KMS-11 (cell line): ENCODE data around the gene POU6F1.
"Not testable (repeated sequence)": the region's sequence is repeated elsewhere in the genome, so short reads cannot be mapped to it uniquely, and the experiment has no call there.

ENCODE experiments used
- H2AFZ ChIP-seq: fragments of 200-600 bp; sonication (generic); 2 replicates; pipeline ENCODE4 v1.6.1; 2016; ENCODE audit warnings: antibody characterized with exemption, mixed run types, low read depth
- H3K27ac ChIP-seq: fragments of 200-600 bp; sonication (generic); 2 replicates; pipeline ENCODE4 v1.6.1; 2016; ENCODE audit warnings: mild to moderate bottlenecking, mixed run types
- H3K27me3 ChIP-seq: fragments of 200-600 bp; sonication (generic); 2 replicates; pipeline ENCODE4 v1.6.1; 2017; ENCODE audit warnings: mild to moderate bottlenecking, low read depth, mixed run types, moderate library complexity; ENCODE audit not compliant: insufficient read depth
- H3K36me3 ChIP-seq: fragments of 200-600 bp; sonication (generic); 2 replicates; pipeline ENCODE4 v1.6.1; 2017; ENCODE audit warnings: mild to moderate bottlenecking, mixed run types; ENCODE audit not compliant: insufficient read depth
- H3K4me1 ChIP-seq: fragments of 200-600 bp; sonication (generic); 2 replicates; pipeline ENCODE4 v1.6.1; 2016; ENCODE audit warnings: mild to moderate bottlenecking, low read depth, mixed run types; ENCODE audit not compliant: poor library complexity, severe bottlenecking
- H3K4me2 ChIP-seq: fragments of 200-600 bp; sonication (generic); 2 replicates; pipeline ENCODE4 v1.7.0; 2016; ENCODE audit warnings: mild to moderate bottlenecking, mixed run types
- H3K4me3 ChIP-seq: fragments of 200-600 bp; sonication (generic); IDR thresholded peaks from 2 replicates; pipeline ENCODE4 v1.6.1; 2017; ENCODE audit warnings: low read depth, low read length, mixed read lengths; ENCODE audit not compliant: insufficient read depth
- H3K79me2 ChIP-seq: fragments of 200-600 bp; sonication (generic); 2 replicates; pipeline ENCODE4 v1.6.1; 2016; ENCODE audit warnings: low read depth, mixed run types; ENCODE audit not compliant: insufficient read depth
- H3K9ac ChIP-seq: fragments of 200-600 bp; sonication (generic); 2 replicates; pipeline ENCODE4 v1.6.1; 2016; ENCODE audit warnings: mild to moderate bottlenecking, mixed run types
- H4K20me1 ChIP-seq: fragments of 200-600 bp; sonication (generic); 2 replicates; pipeline ENCODE4 v1.6.1; 2016; ENCODE audit warnings: mild to moderate bottlenecking, mixed run types; ENCODE audit not compliant: insufficient read depth
- CTCF ChIP-seq: fragments of 200-600 bp; sonication (generic); conservative IDR thresholded peaks from 2 replicates; pipeline ENCODE4 v1.6.1; 2017; ENCODE audit warnings: low read depth, mild to moderate bottlenecking, antibody characterized with exemption, low read length, moderate library complexity, mixed read lengths

POU6F1 gene

GRCh38 chr12:51225771-51226170 is 7.9 kb upstream of the POU6F1 start:
- H3K4me3 ChIP-seq = no peak overlapping the region
- H3K79me2 ChIP-seq = no peaks in the 10 kb centered on the region
- H3K4me2 ChIP-seq = no peak overlapping the region

GRCh38 chr12:51225234-51225633 is 7.4 kb upstream of the POU6F1 start:
- H3K27ac ChIP-seq = no peak overlapping the region
- H2AFZ ChIP-seq = no peak overlapping the region
- H3K4me3 ChIP-seq = no peak overlapping the region
- no peaks in the 10 kb centered on the region for H3K79me2 ChIP-seq
- no peaks in the 10 kb centered on the region for H3K4me1 ChIP-seq
- H3K4me2 ChIP-seq = no peak overlapping the region
- no peak for TF ChIP-seq CTCF
- no peak overlapping the region for H3K9ac ChIP-seq
- H3K27me3 ChIP-seq = no peaks in the 10 kb centered on the region
- H3K36me3 ChIP-seq = no peaks in the 10 kb centered on the region
- no peaks in the 10 kb centered on the region for H4K20me1 ChIP-seq

More at GRCh38 chr12:51225771-51226170, 7.9 kb upstream of the POU6F1 start:
- no peaks in the 10 kb centered on the region for H4K20me1 ChIP-seq
- H3K4me1 ChIP-seq = no peaks in the 10 kb centered on the region
- TF ChIP-seq CTCF = no peak
- no peaks in the 10 kb centered on the region for H3K27me3 ChIP-seq
- no peaks in the 10 kb centered on the region for H3K36me3 ChIP-seq
- no peak overlapping the region for H3K9ac ChIP-seq
- H2AFZ ChIP-seq = no peak overlapping the region
- no peak overlapping the region for H3K27ac ChIP-seq

- H3K9ac ChIP-seq = no peak overlapping the region
- no peak overlapping the region for H3K27ac ChIP-seq
- H4K20me1 ChIP-seq = no peaks in the 10 kb centered on the region
- no peak for TF ChIP-seq CTCF
- no peaks in the 10 kb centered on the region for H3K79me2 ChIP-seq
- H3K4me3 ChIP-seq = no peak overlapping the region
- no peaks in the 10 kb centered on the region for H3K36me3 ChIP-seq
- H3K27me3 ChIP-seq = no peaks in the 10 kb centered on the region
- H3K4me1 ChIP-seq = peaks cover 2% of the 10 kb centered on the region
- H3K4me2 ChIP-seq = no peak overlapping the region
- H2AFZ ChIP-seq = no peak overlapping the region
Measured at GRCh38 chr12:51224625-51225024, 6.8 kb upstream of the POU6F1 start.

- Histone ChIP-seq H3K79me2 (no peaks in the 10 kb centered on the region), H3K4me1 (peaks cover 12% of the 10 kb centered on the region), H3K4me2 (no peak overlapping the region), H3K9ac (no peak overlapping the region), H3K27ac (no peak overlapping the region), H2AFZ (no peak overlapping the region), H4K20me1 (no peaks in the 10 kb centered on the region), H3K36me3 (no peaks in the 10 kb centered on the region), H3K4me3 (no peak overlapping the region), H3K27me3 (no peaks in the 10 kb centered on the region)
- TF ChIP-seq CTCF = no peak
Measured at GRCh38 chr12:51222461-51222860, 4.6 kb upstream of the POU6F1 start.

GRCh38 chr12:51219857-51220256 is 2.0 kb upstream of the POU6F1 start:
- H2AFZ ChIP-seq, H3K27me3 ChIP-seq, H3K4me3 ChIP-seq, H3K9ac ChIP-seq, H3K27ac ChIP-seq, H3K4me2 ChIP-seq, H4K20me1 ChIP-seq, H3K36me3 ChIP-seq, H3K79me2 ChIP-seq: not testable (repeated sequence)
- peaks cover 12% of the 10 kb centered on the region for H3K4me1 ChIP-seq
